Mesendoderm (in vitro differentiated cells): ENCODE measurements around the gene FAF1.
"Not testable (repeated sequence)": the region's sequence is repeated elsewhere in the genome, so short reads cannot be mapped to it uniquely, and the experiment has no call there.

ENCODE experiments used
- DNase-seq: peaks from one replicate; pipeline ENCODE4 v3.0.0; 2013
- H2AK5ac ChIP-seq: 2 replicates; pipeline ENCODE4 v1.6.1; 2013; ENCODE audit warnings: low read length, inconsistent platforms
- H2BK120ac ChIP-seq: 2 replicates; pipeline ENCODE4 v1.6.1; 2013; ENCODE audit warnings: low read depth, mild to moderate bottlenecking, low read length, moderate library complexity, mixed read lengths
- H2BK15ac ChIP-seq: replicated peaks from 2 replicates; pipeline ENCODE4 v1.6.1; 2013; ENCODE audit warnings: low read depth, mild to moderate bottlenecking, moderate library complexity
- H2BK5ac ChIP-seq: 2 replicates; pipeline ENCODE4 v1.6.1; 2013; ENCODE audit warnings: low read length, inconsistent platforms
- H3K18ac ChIP-seq: 2 replicates; pipeline ENCODE4 v1.6.1; 2013; ENCODE audit warnings: mild to moderate bottlenecking, low read length, mixed read lengths
- H3K23ac ChIP-seq: one replicate; pipeline ENCODE4 v1.6.1; 2013; ENCODE audit warnings: low read length
- H3K27ac ChIP-seq: 2 replicates; pipeline ENCODE4 v1.5.1; 2013; ENCODE audit warnings: low read depth, mild to moderate bottlenecking, inconsistent platforms, low read length, moderate library complexity
- H3K27me3 ChIP-seq: 2 replicates; pipeline ENCODE4 v1.6.1; 2013; ENCODE audit warnings: low read length, control low read depth, mild to moderate bottlenecking, inconsistent platforms; ENCODE audit not compliant: insufficient read depth, poor library complexity
- H3K36me3 ChIP-seq: 2 replicates; pipeline ENCODE4 v1.6.1; 2013; ENCODE audit warnings: low read length, inconsistent platforms; ENCODE audit not compliant: control insufficient read depth, insufficient read depth
- H3K4ac ChIP-seq: one replicate; pipeline ENCODE4 v1.6.1; 2013; ENCODE audit warnings: low read depth, mild to moderate bottlenecking, low read length, moderate library complexity
- H3K4me1 ChIP-seq: 2 replicates; pipeline ENCODE4 v1.6.1; 2013; ENCODE audit warnings: low read depth, low read length, inconsistent platforms; ENCODE audit not compliant: control insufficient read depth
- H3K4me2 ChIP-seq: 2 replicates; pipeline ENCODE4 v1.6.1; 2013; ENCODE audit warnings: low read length
- H3K4me3 ChIP-seq: 2 replicates; pipeline ENCODE4 v1.5.1; 2013; ENCODE audit warnings: mild to moderate bottlenecking, low read length
- H3K56ac ChIP-seq: one replicate; pipeline ENCODE4 v1.6.1; 2013; ENCODE audit warnings: low read length
- H3K79me1 ChIP-seq: 2 replicates; pipeline ENCODE4 v1.6.1; 2013; ENCODE audit warnings: low read length, inconsistent platforms
- H3K79me2 ChIP-seq: 2 replicates; pipeline ENCODE4 v1.6.1; 2013; ENCODE audit warnings: mild to moderate bottlenecking, low read length; ENCODE audit not compliant: control insufficient read depth, insufficient read depth
- H3K9ac ChIP-seq: 2 replicates; pipeline ENCODE4 v1.6.1; 2013; ENCODE audit warnings: low read length, inconsistent platforms
- H4K5ac ChIP-seq: one replicate; pipeline ENCODE4 v1.6.1; 2013; ENCODE audit warnings: low read length
- H4K8ac ChIP-seq: one replicate; pipeline ENCODE4 v1.6.1; 2013; ENCODE audit warnings: low read depth, mild to moderate bottlenecking, control low read depth, low read length, moderate library complexity
- WGBS: extraction: QIAGEN DNeasy Blood & Tissue Kit; methylation state at CpG from one replicate; pipeline ENCODE4 v1.1.7; 2013; ENCODE audit warnings: low lambda C conversion rate, missing lambda C conversion rate; ENCODE audit not compliant: insufficient coverage; ENCODE audit errors: extremely low coverage; 5-methylcytosine and 5-hydroxymethylcytosine counted together

FAF1 gene

DNA sequence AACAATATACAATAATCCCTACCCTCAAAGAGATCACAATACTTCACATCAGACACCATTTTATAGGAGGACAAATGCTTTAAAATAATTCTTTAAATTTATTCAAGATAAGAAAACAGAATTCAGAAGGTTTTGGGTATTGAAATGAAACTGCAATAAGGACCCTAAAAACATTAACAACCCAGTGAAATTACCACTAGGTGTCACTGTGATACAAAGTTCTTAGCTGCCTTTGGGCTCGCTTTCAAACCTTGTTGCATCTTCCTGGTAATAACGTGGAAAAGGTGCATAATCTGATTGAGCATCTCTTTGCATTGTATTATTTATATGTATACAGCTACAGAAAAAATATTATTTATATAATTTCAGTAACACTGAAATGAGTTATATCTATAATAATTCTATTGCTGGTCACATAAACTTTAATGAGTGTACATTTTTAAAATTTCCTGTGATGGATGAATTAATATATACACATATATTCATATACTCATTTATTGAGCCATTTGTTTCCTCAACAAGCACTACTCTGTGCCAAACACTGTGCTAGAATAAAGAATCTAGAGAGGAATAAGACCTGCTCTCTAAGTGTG lies 185.2 kb downstream of the FAF1 start:
- no peak overlapping the region for H4K8ac ChIP-seq
- no peaks in the 10 kb centered on the region for H3K36me3 ChIP-seq
- no peaks in the 10 kb centered on the region for H3K79me2 ChIP-seq
- peak; percentile 64 for DNase-seq
- no peak overlapping the region for H2BK15ac ChIP-seq
- no peak overlapping the region for H3K27ac ChIP-seq
- H3K23ac ChIP-seq, result no peak overlapping the region
- H2AK5ac ChIP-seq, result no peak overlapping the region
- no peaks in the 10 kb centered on the region for H3K4me1 ChIP-seq
- H3K27me3 ChIP-seq, result no peaks in the 10 kb centered on the region
- no peak overlapping the region for H3K4me3 ChIP-seq
- no peaks in the 10 kb centered on the region for H3K79me1 ChIP-seq
- no peak overlapping the region for H2BK120ac ChIP-seq
- no peak overlapping the region for H4K5ac ChIP-seq
- no peak overlapping the region for H3K56ac ChIP-seq
- no peak overlapping the region for H3K4ac ChIP-seq
- no peak overlapping the region for H3K9ac ChIP-seq
- WGBS, result no CpG with 5 or more reads among the region's 2 CpGs
- H3K4me2 ChIP-seq, result no peak overlapping the region
- H3K18ac ChIP-seq, result no peak overlapping the region
- no peak overlapping the region for H2BK5ac ChIP-seq

DNA sequence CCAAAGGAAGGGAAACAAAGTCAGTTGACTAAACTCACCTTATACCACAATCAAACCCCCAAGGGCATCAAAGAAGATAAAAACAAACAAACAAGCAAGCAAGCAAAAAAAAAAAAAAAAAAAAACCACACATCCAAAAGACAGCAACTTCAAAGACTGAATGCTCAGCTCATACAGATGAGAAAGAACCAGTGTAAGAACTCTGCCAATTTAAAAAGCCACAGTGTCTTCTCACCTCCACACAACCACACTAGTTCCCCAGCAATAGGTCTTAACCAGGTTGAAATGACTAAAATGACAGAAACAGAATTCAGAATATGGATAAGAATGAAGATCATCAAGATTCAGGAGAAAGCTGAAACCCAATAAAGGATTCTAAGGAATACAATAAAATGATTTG lies 193.4 kb downstream of the FAF1 start:
- no peak overlapping the region for H3K18ac ChIP-seq

DNA sequence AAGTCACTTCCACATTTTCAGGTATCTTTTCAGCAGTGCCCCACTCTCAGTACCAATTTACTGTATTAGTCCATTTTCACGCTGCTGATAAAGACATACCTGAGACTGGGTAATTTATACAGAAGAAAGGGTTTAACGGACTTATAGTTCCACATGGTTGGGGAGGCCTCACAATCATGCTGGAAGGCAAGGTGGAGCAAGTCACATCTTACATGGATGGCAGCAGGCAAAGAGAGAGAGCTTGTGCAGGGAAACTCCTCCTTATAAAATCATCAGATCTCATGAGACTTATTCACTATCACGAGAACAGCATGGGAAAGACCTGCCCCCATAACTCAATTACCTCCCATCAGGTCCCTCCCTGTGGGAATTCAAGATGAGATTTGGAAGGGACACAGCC lies 203.5 kb downstream of the FAF1 start:
- no CpG with 5 or more reads among the region's 3 CpGs for WGBS
- DNase-seq, H3K4me1 ChIP-seq, H3K79me1 ChIP-seq, H2BK120ac ChIP-seq, H3K27ac ChIP-seq, H4K5ac ChIP-seq, H4K8ac ChIP-seq, H3K36me3 ChIP-seq, H2AK5ac ChIP-seq, H3K79me2 ChIP-seq, H3K27me3 ChIP-seq, H3K9ac ChIP-seq, H3K56ac ChIP-seq, H3K4me2 ChIP-seq, H3K4ac ChIP-seq, H2BK5ac ChIP-seq, H3K4me3 ChIP-seq, H3K18ac ChIP-seq, H3K23ac ChIP-seq, H2BK15ac ChIP-seq: not testable (repeated sequence)

More for the DNA sequence above, 193.4 kb downstream of the FAF1 start:
- Histone ChIP-seq H3K36me3 (no peaks in the 10 kb centered on the region), H3K4ac (no peak overlapping the region), H3K9ac (no peak overlapping the region), H4K8ac (no peak overlapping the region), H3K4me1 (no peaks in the 10 kb centered on the region), H3K79me1 (no peaks in the 10 kb centered on the region), H2BK5ac (no peak overlapping the region), H3K27me3 (no peaks in the 10 kb centered on the region), H3K56ac (no peak overlapping the region), H2BK120ac (no peak overlapping the region), H3K79me2 (no peaks in the 10 kb centered on the region), H2AK5ac (no peak overlapping the region), H2BK15ac (no peak overlapping the region), H3K4me2 (no peak overlapping the region), H3K4me3 (no peak overlapping the region), H3K27ac (no peak overlapping the region), H4K5ac (no peak overlapping the region), H3K23ac (no peak overlapping the region)
- DNase-seq, result no peak

DNA sequence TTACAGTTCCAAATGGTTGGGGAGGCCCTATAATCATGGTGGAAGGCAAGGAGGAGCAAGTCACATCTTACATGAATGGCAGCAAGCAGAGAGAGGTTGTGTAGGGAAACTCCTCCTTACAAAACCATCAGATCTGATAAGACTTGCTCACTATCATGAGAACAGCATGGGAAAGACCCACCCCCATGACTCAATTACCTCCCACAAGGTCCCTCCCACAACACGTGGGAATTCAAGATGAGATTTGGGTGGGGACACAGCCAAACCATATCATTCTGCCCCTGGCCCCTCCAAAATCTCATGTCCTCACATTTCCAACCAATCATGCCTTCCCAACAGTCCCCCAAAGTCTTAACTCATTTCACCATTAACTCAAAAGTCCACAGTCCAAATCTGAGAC lies 205.3 kb downstream of the FAF1 start:
- not testable (repeated sequence) for H3K18ac ChIP-seq, H3K79me2 ChIP-seq, H2AK5ac ChIP-seq, H2BK15ac ChIP-seq, H3K4me3 ChIP-seq, H3K79me1 ChIP-seq, H4K8ac ChIP-seq, H2BK5ac ChIP-seq, H3K4me2 ChIP-seq, H2BK120ac ChIP-seq, H3K23ac ChIP-seq, H3K4me1 ChIP-seq, H3K36me3 ChIP-seq, H3K27ac ChIP-seq, H3K56ac ChIP-seq, DNase-seq, H3K4ac ChIP-seq, H3K27me3 ChIP-seq, H3K9ac ChIP-seq, H4K5ac ChIP-seq
- no CpG with 5 or more reads among the region's 1 CpG for WGBS

DNA sequence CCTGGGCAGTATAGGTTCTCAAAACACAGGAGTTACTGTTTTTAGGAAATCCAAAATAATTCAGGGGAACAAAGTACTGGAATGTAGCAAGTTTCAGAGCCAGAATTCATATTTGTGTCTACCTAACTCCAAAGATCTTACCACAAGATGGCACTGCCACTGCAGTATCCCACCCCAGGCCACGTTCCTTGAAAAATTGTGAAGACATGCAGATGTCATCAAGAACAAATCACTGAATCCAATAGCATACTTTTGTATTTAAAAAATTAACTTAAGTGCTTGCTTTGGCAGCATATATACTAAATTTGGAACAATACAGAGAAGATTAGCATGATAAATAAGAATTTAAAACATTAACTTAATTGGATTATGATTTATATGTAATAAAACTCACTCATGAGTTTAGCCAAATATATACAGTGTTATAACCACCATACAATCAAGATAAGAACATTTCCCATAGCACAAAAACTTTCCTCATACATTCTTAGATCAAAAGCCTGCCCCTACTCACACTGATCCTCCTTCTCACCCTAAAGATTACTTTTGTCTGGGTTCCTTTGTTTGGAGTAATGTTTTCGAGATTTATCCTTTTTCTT lies 209.9 kb downstream of the FAF1 start:
- no peak overlapping the region for H3K9ac ChIP-seq

DNA sequence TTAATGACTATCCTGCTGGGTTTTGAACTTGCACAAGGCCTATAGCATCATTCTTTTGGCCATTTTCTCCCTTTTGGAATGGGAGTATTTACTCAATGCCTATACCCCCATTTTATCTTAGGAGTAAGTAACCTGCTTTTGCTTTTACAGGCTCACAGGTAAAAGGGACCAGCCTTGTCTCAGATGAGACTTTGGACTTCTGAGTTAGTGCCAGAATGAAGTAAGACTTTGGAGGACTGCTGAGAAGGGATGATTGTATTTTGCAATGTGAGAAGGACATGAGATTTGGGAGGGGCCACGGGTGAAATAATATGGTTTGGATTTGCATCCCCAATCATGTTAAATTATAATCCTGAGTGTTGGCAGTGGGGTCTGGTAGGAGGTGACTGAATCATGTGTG lies 212.7 kb downstream of the FAF1 start:
- Histone ChIP-seq H3K4me3 (no peak overlapping the region), H3K27me3 (no peaks in the 10 kb centered on the region), H3K36me3 (no peaks in the 10 kb centered on the region), H3K4ac (no peak overlapping the region), H4K5ac (no peak overlapping the region), H3K4me2 (no peak overlapping the region), H3K18ac (no peak overlapping the region), H3K79me2 (no peaks in the 10 kb centered on the region), H3K79me1 (no peaks in the 10 kb centered on the region), H3K23ac (no peak overlapping the region), H2BK5ac (no peak overlapping the region), H3K4me1 (no peaks in the 10 kb centered on the region), H2BK15ac (no peak overlapping the region), H3K9ac (no peak overlapping the region), H3K27ac (no peak overlapping the region), H2AK5ac (no peak overlapping the region), H2BK120ac (no peak overlapping the region), H4K8ac (no peak overlapping the region), H3K56ac (no peak overlapping the region)
- no peak for DNase-seq
- WGBS, result no CpG with 5 or more reads among the region's 1 CpG

More for the DNA sequence above, 209.9 kb downstream of the FAF1 start:
- Histone ChIP-seq H3K4ac (no peak overlapping the region), H3K79me2 (no peaks in the 10 kb centered on the region), H3K23ac (no peak overlapping the region), H3K4me3 (no peak overlapping the region), H3K27me3 (no peaks in the 10 kb centered on the region), H4K8ac (no peak overlapping the region), H3K27ac (no peak overlapping the region), H2BK5ac (no peak overlapping the region), H3K18ac (no peak overlapping the region), H2BK15ac (no peak overlapping the region), H3K4me1 (no peaks in the 10 kb centered on the region), H3K79me1 (no peaks in the 10 kb centered on the region), H2AK5ac (no peak overlapping the region), H3K4me2 (no peak overlapping the region), H3K36me3 (no peaks in the 10 kb centered on the region), H3K56ac (no peak overlapping the region), H4K5ac (no peak overlapping the region), H2BK120ac (no peak overlapping the region)
- no CpG with 5 or more reads among the region's 2 CpGs for WGBS
- peak; percentile 24 for DNase-seq
